Stimulated activated CD8-positive, alpha-beta memory T cell treated with anti-CD3 and anti-CD28 coated beads, Interleukin-12 subunit alpha, Interleukin-12 subunit beta, amount 100 ng/mL, for 1 hour (primary cell): ENCODE results near the gene KIFBP.
"Not testable (repeated sequence)": the region's sequence is repeated elsewhere in the genome, so short reads cannot be mapped to it uniquely, and the experiment has no call there.

ENCODE experiments used
- DNase-seq: peaks from one replicate; pipeline ENCODE4 v3.0.0-alpha.2; 2020; ENCODE audit warnings: low read depth

The KIFBP gene, protein sequence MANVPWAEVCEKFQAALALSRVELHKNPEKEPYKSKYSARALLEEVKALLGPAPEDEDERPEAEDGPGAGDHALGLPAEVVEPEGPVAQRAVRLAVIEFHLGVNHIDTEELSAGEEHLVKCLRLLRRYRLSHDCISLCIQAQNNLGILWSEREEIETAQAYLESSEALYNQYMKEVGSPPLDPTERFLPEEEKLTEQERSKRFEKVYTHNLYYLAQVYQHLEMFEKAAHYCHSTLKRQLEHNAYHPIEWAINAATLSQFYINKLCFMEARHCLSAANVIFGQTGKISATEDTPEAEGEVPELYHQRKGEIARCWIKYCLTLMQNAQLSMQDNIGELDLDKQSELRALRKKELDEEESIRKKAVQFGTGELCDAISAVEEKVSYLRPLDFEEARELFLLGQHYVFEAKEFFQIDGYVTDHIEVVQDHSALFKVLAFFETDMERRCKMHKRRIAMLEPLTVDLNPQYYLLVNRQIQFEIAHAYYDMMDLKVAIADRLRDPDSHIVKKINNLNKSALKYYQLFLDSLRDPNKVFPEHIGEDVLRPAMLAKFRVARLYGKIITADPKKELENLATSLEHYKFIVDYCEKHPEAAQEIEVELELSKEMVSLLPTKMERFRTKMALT

GRCh38 chr10:68988530-68989316, at the start of gene KIFBP:
Gene KIFBP, plus strand, starts transcription at chr10:68988803. Its CDS starts 30 bp downstream, at chr10:68988833.
- DNase-seq = peak; percentile 59

GRCh38 chr10:68938884-68939283, 49.7 kb upstream of the KIFBP start:
- no peak for DNase-seq

GRCh38 chr10:68940917-68941316, 47.7 kb upstream of the KIFBP start:
- DNase-seq = not testable (repeated sequence)

DNA sequence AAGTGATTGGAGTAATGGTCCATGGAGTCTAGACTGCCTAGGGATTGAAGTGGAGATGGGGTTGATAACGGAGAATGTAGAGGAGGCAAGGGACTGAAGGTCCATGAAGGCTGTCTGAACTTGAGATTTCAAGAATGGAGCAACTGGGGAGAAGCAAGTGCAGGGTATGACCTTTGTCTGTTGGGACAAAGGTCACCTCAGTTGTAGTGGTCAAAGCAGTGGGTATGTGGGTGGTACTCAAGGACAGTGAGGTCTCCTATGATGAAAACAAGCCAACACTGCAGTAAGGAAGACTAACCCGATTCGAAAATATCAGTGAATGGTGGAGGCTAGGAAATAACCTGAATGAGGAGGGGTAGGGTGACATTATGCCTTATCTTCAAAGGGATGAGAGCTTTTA, 38.0 kb upstream of the KIFBP start:
- DNase-seq = no peak

DNA sequence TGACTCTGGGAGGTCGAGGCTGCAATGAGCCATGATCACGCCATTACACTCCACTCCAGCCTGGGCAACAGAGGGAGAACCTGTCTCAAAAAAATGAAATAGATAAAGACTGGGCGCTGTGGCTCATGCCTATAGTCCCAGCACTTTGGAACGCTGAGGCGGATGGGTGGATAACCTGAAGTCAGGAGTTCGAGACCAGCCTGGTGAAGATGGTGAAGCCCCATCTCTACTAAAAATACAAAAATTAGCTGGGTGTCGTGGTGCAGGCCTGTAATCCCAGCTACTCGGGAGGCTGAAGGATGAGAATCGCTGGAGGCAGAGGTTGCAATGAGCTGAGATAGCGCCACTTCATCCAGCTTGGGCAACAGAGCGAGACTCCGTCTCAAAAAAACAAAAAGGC, 33.7 kb upstream of the KIFBP start:
- DNase-seq = no peak

DNA sequence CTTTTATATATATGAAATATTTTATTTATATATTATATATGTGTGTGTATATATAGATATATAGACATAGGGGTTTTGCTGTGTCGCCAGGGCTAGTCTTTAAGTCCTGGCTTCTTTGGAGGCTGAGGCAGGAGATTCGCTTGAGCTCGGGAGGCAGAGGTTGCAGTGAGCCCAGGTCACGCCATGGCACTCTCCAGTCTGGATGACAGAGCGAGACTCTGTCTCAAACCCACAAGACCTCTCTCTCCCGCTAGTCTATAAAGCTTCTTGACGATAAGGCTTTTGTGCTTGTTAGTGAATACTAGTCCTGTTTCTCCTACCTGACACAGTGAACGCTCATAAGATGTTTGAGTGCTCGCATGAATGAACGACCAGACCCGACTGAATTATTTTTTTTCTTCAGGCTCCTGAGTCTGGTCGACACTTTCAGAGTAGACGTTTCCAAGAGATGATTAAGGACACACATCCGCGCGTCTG, 33.2 kb upstream of the KIFBP start:
- no peak for DNase-seq

- DNase-seq = peak; percentile 83
Observed at GRCh38 chr10:68955832-68956532, 32.6 kb upstream of the KIFBP start, which contains the start of gene DDX21. Gene DDX21, plus strand, starts transcription at chr10:68956170. Its CDS starts 56 bp downstream, at chr10:68956226.

GRCh38 chr10:68957284-68957615, 31.4 kb upstream of the KIFBP start:
- no peak for DNase-seq

DNA sequence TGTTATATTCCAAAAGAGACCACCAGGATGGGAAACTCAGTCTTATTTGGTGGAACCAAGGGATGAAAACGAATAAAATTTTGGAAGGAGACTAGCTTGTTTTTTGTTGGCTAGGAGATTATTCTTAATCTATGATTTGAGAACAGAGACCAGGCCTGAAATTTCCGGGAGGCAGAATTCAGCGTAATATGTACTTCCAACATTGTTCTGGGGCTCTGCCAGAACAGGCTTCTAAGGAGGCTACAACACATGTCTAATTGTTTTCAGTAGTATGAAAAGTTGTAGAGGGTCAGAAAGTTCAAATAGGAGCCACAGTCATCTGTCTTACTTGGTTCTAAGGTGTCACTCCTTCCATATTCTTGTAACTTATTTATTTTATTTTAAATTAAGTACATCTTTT, 30.9 kb upstream of the KIFBP start:
- no peak for DNase-seq

DNA sequence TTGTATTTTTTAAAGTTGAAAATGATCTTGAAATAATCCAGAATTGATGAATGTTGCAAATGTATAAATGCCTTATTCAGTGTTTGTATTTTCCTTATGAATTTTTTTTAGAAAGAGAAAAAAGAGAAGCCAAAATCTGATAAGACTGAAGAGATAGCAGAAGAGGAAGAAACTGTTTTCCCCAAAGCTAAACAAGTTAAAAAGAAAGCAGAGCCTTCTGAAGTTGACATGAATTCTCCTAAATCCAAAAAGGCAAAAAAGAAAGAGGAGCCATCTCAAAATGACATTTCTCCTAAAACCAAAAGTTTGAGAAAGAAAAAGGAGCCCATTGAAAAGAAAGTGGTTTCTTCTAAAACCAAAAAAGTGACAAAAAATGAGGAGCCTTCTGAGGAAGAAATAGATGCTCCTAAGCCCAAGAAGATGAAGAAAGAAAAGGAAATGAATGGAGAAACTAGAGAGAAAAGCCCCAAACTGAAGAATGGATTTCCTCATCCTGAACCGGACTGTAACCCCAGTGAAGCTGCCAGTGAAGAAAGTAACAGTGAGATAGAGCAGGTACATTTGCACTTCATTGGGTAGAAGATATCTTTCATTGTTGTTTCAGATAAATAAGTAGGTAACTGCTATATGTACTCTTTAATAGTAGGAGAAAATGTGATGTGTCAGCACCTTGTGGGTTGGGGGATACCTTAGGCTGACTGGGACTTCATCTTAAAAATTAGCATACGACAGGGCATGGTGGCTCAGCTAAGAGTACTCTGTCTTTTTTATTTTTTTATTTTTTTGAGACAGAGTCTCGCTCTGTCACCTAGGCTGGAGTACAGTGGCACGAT, 28.7 kb upstream of the KIFBP start:
- DNase-seq = no peak

- no peak for DNase-seq
Observed at GRCh38 chr10:68963151-68963550, 25.5 kb upstream of the KIFBP start.

DNA sequence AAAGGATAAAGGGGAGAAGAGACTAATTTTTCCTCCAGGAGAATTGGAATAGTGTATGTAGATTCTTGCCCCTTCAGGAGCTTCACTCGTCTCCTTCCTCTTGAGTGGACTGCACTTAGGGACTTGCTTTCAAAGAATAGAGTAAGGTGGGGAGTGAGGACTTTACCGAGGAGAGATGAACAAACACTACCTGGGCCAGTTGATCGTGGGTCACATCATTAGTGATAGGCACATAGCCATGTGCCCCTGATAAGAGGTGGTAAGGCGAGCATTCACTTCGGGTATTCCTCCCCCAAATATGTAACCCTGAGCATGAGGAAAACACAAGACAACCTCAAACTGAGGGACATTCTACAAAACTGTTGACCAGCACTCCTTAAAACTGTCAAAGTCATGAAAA, 14.6 kb upstream of the KIFBP start:
- no peak for DNase-seq

DNA sequence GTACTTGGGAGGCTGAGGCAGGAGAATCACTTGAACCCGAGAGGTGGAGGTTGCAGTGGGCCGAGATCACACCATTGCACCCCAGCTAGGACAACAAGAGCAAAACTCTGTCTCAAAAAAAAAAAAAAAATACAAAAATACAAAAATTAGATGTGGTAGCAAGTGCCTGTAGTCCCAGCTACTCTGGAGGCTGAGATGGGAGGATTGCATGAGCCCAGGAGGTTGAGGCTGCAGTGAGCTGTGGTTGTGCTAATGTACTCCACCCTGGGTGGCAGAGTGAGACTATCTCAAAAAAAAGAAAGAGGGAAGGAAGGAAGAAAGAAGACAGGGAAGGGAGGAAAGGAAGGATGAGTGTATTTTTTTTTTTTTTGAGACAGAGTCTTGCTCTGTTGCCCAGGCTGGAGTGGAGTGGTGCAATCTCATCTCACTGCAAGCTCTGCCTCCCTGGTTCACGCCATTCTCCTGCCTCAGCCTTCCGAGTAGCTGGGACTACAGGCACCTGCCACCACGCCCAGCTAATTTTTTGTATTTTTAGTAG, 12.6 kb upstream of the KIFBP start:
- DNase-seq = not testable (repeated sequence)

DNA sequence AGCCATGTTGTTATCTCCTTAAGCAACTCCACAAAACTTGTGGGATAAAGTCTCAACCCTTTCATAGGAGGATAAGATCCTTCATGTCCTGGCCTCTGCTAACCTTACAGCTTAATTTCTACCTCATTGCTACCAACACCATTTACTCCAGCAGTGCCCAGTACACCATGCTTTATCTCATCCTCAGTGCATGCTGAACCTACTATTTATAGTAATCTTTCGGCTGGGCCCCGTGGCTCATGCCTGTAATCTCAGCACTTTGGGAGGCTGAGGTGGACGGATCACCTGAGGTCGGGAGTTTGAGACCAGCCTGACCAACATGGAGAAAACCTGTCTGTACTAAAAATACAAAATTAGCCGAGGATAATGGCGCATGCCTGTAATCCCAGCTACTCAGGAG, 8.9 kb upstream of the KIFBP start:
- not testable (repeated sequence) for DNase-seq

- DNase-seq = no peak
Observed at GRCh38 chr10:68981074-68981473, 7.5 kb upstream of the KIFBP start.

DNA sequence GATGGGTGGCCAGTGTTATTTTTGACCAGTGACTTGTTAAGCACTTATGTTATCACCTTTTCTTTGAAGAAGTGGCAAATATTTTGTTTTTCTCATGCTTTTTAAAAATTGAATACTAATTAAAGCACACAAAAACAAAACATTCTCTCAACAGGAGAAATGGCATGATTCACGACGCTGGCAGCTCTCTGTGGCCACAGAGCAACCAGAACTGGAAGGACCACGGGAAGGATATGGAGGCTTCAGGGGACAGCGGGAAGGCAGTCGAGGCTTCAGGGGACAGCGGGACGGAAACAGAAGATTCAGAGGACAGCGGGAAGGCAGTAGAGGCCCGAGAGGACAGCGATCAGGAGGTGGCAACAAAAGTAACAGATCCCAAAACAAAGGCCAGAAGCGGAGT, 6.2 kb upstream of the KIFBP start:
- DNase-seq = no peak

DNA sequence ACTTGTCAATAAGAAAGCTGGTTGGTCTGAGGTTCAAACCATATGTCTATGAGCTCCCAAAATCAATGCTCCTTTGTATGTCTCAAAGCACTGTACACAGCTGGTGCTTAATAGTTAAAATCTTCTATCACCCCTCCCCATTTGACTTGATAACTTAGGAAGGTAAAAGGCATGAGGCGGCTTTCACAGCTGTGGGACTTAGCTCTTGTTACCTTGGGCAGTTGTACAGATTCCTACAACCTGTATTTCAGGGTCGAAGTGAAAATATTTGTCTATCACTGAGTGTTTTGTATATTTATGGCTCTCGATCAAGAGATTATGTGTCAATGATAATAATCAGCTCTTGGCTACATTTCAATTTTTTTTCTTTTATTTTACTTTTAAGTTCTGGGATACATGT, 992 bp upstream of the KIFBP start:
- no peak for DNase-seq

GRCh38 chr10:68989317-68989990, 851 bp downstream of the KIFBP start:
- no peak for DNase-seq

DNA sequence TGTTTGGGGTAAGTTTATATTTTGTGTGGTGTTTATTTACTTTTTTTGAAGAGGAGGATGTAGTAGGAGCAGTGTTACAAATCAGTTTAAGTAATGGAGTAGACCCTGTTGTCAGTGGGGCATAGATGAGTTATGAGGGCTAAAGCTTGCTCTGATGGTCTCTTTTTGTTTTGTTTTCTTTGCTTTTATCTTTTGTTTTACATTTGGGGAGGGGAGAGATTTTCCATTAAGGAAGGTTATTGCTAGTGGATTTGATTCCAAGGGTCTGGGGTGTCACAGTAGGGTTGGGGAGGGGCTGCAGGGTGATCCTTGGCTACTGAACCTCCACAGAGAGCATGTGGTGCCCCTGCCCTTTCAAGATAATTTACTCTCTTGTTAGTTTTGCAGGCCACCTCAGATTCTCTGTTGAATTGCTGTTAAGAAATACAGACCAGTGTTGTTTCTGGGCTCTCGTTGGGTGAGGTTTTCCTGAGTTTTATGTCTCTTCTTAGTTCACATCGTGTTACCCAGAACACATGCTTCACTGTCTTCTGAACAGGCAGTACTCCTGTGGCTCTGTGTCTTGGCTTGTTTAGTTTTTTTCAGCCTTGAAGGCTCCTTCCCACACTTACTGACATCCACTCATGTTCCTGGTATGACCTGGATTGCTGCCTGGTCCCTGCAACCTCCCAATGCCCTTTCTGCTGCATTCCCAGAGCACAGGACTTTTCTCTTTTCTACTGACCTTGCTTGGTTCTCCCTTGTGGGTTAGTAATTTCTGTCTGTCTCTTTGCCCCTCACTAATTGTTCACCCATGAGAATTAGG, 4.2 kb downstream of the KIFBP start:
- no peak for DNase-seq

- no peak for DNase-seq
Observed at GRCh38 chr10:68997211-68997610, 8.6 kb downstream of the KIFBP start.
